ENCODE results near the gene IFRD2.
A peak's percentile ranks its signal among the peaks of the same experiment; 100 is the strongest.

Gene IFRD2

GRCh38 chr3:50243543-50243895 is 48.7 kb downstream of the IFRD2 start:
- in situ Hi-C loops (cut with HindIII; ENCODE audit: low pct_ligation_motif_present, low pct_unique_long_range_greater_than_20kb, low sequenced_read_pairs) = no loop called here
- DNase-seq = no peak

GRCh38 chr3:50242851-50243542 is 49.2 kb downstream of the IFRD2 start:
- DNase-seq = no peak
- in situ Hi-C loops (cut with HindIII; ENCODE audit: low pct_ligation_motif_present, low pct_unique_long_range_greater_than_20kb, low sequenced_read_pairs) = no loop called here

GRCh38 chr3:50242381-50242770 is 49.9 kb downstream of the IFRD2 start:
- in situ Hi-C loops (cut with HindIII; ENCODE audit: low pct_ligation_motif_present, low pct_unique_long_range_greater_than_20kb, low sequenced_read_pairs) = no loop called here
- no peak for DNase-seq

- in situ Hi-C loops (cut with HindIII; ENCODE audit: low pct_ligation_motif_present, low pct_unique_long_range_greater_than_20kb, low sequenced_read_pairs) = no loop called here
Measured at GRCh38 chr3:50241713-50242380, 50.4 kb downstream of the IFRD2 start.

GRCh38 chr3:50241163-50241562 is 51.1 kb downstream of the IFRD2 start:
- DNase-seq = no peak
- in situ Hi-C loops (cut with HindIII; ENCODE audit: low pct_ligation_motif_present, low pct_unique_long_range_greater_than_20kb, low sequenced_read_pairs) = no loop called here

More at GRCh38 chr3:50241713-50242380, 50.4 kb downstream of the IFRD2 start:
- no peak for DNase-seq

- no peak for DNase-seq
- in situ Hi-C loops (cut with HindIII; ENCODE audit: low pct_ligation_motif_present, low pct_unique_long_range_greater_than_20kb, low sequenced_read_pairs) = no loop called here
Measured at GRCh38 chr3:50239649-50240048, 52.6 kb downstream of the IFRD2 start.

- no peak for DNase-seq
- in situ Hi-C loops (cut with HindIII; ENCODE audit: low pct_ligation_motif_present, low pct_unique_long_range_greater_than_20kb, low sequenced_read_pairs) = no loop called here
Measured at GRCh38 chr3:50238549-50239026, 53.6 kb downstream of the IFRD2 start.

- peak; percentile 81 for DNase-seq
- in situ Hi-C loops (cut with HindIII; ENCODE audit: low pct_ligation_motif_present, low pct_unique_long_range_greater_than_20kb, low sequenced_read_pairs) = no loop called here
Measured at GRCh38 chr3:50237754-50238548, 54.3 kb downstream of the IFRD2 start.
